ENCODE data around the gene AATK. TPM values are rescaled to one million over a fixed set of nuclear protein-coding genes. Genes with fewer than 3 reads are reported as not detected.

Gene AATK
- total RNA-seq, 1 donor from 2014 or later = 0.42 TPM

GRCh38 chr17:81093619-81094508, 72.2 kb downstream of the AATK start:
- H3K4me1 Mint-ChIP-seq = peaks cover 2% of the 10 kb centered on the region
- no peak overlapping the region for H3K4me3 Mint-ChIP-seq
- POLR2A ChIA-PET = no interaction called here
- CTCF ChIA-PET = no interaction called here
- no peak for TF ChIP-seq CTCF (IDR thresholded peaks at IDR 0.05)
- no peak for DNase-seq
- no peaks in the 10 kb centered on the region for H3K36me3 Mint-ChIP-seq (ENCODE audit: low read depth)
- intact Hi-C loops (cut with micrococcal nuclease) = no loop called here
- H3K9me3 Mint-ChIP-seq = no peaks in the 10 kb centered on the region
- no peak for ATAC-seq (ENCODE audit: low read depth)
- no peak overlapping the region for H3K27ac Mint-ChIP-seq
- H3K27me3 Mint-ChIP-seq = peaks cover 5% of the 10 kb centered on the region

- H3K27me3 Mint-ChIP-seq = peaks cover 2% of the 10 kb centered on the region
- H3K36me3 Mint-ChIP-seq (ENCODE audit: low read depth) = no peaks in the 10 kb centered on the region
- H3K9me3 Mint-ChIP-seq = no peaks in the 10 kb centered on the region
- ATAC-seq (ENCODE audit: low read depth) (no peak), DNase-seq (no peak)
- no peak overlapping the region for H3K4me3 Mint-ChIP-seq
- ChIA-PET CTCF (interaction anchor here (1.4 kb wide), 1 partner anchor 9 kb away, joined by 4 read pairs; no protein-coding TSS in a partner anchor), POLR2A (no interaction called here)
- H3K4me1 Mint-ChIP-seq = peaks cover 2% of the 10 kb centered on the region
- no peak for TF ChIP-seq CTCF (IDR thresholded peaks at IDR 0.05)
- no peak overlapping the region for H3K27ac Mint-ChIP-seq
- intact Hi-C loops (cut with micrococcal nuclease) = no loop called here
Measured at GRCh38 chr17:81092518-81093095, 73.4 kb downstream of the AATK start.

GRCh38 chr17:81091774-81092517, 74.1 kb downstream of the AATK start:
- CTCF ChIA-PET = interaction anchor here (1.4 kb wide), 1 partner anchor 10 kb away, joined by 4 read pairs; no protein-coding TSS in a partner anchor
- no peaks in the 10 kb centered on the region for H3K36me3 Mint-ChIP-seq (ENCODE audit: low read depth)
- DNase-seq (no peak), ATAC-seq (ENCODE audit: low read depth) (no peak)
- intact Hi-C loops (cut with micrococcal nuclease) = no loop called here
- H3K9me3 Mint-ChIP-seq = no peaks in the 10 kb centered on the region
- H3K27ac Mint-ChIP-seq = no peak overlapping the region
- H3K4me3 Mint-ChIP-seq = no peak overlapping the region
- H3K4me1 Mint-ChIP-seq = peaks cover 2% of the 10 kb centered on the region
- POLR2A ChIA-PET = no interaction called here
- TF ChIP-seq CTCF (IDR thresholded peaks at IDR 0.05) = no peak
- peaks cover 2% of the 10 kb centered on the region for H3K27me3 Mint-ChIP-seq

GRCh38 chr17:81091154-81091553, 74.9 kb downstream of the AATK start:
- no peak overlapping the region for H3K27ac Mint-ChIP-seq
- no peaks in the 10 kb centered on the region for H3K9me3 Mint-ChIP-seq
- intact Hi-C loops (cut with micrococcal nuclease) = no loop called here
- no peaks in the 10 kb centered on the region for H3K27me3 Mint-ChIP-seq
- H3K36me3 Mint-ChIP-seq (ENCODE audit: low read depth) = no peaks in the 10 kb centered on the region
- TF ChIP-seq CTCF (IDR thresholded peaks at IDR 0.05) = no peak
- no peak overlapping the region for H3K4me3 Mint-ChIP-seq
- H3K4me1 Mint-ChIP-seq = peaks cover 2% of the 10 kb centered on the region
- ATAC-seq (ENCODE audit: low read depth) (no peak), DNase-seq (no peak)
- ChIA-PET CTCF (interaction anchor here (1.4 kb wide), 1 partner anchor 11 kb away, joined by 4 read pairs; no protein-coding TSS in a partner anchor), POLR2A (no interaction called here)
